Kidney capillary endothelial cell (primary cell): Measurements from ENCODE around the gene MDM2.
A peak's percentile ranks its signal among the peaks of the same experiment; 100 is the strongest.

Experiments used
- DNase-seq: peaks from one replicate; pipeline ENCODE4 v3.0.0-alpha.2; 2018; ENCODE audit warnings: low spot score

The MDM2 gene

DNA sequence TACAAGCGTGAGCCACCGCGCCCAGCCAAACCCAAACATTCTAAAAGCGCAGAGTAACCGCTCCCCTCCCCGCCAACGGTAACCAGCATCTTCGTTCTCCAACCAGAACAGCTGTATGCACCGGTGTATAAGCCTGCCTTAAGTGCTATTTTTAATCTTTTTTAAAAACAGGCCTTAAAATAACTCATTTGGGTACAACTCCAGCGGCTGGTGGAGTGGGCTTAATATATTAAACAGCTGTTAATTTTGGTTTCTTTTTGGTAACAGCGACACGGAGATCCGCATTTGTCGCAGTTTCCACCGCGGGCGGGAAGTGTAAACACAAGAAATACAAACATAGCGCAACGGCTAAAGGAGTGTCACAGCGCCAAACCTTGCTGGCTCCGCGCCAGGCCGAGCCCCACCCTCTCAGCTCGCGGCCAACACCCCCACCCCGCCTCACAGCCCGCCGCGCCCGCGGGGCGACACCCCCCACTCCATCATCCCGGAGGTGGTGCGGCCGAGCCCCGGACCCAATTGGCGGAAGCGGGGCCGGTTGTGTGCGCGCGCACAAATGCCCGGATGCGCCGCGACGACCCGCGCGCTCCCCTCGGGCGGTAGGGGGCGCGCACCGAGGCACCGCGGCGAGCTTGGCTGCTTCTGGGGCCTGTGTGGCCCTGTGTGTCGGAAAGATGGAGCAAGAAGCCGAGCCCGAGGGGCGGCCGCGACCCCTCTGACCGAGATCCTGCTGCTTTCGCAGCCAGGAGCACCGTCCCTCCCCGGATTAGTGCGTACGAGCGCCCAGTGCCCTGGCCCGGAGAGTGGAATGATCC, at the start of gene MDM2:
MDM2 (plus strand) TSS at position 602 of the 812 bp plus-strand sequence. CDS start 301 bp downstream, outside the sequence.
- DNase-seq = peak; percentile 92

DNA sequence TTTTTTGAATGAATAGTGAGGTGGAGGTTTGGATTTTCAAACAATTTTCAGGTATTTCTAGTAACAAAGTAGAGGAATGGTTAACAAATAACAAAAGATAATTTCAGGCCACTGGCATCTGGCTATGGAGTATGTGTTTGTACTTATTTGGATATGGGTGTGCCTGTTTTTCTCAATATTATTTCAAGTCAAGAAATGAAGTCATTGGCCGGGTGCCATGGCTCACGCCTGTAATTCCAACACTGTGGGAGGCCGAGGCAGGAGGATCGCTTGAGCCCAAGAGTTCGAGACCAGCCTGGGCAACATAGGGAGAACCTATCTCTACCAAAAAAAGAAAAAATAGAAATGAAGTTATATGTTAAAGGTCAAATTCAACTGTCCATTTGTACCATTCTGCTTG, 48.1 kb upstream of the MDM2 start:
- DNase-seq = no peak

DNA sequence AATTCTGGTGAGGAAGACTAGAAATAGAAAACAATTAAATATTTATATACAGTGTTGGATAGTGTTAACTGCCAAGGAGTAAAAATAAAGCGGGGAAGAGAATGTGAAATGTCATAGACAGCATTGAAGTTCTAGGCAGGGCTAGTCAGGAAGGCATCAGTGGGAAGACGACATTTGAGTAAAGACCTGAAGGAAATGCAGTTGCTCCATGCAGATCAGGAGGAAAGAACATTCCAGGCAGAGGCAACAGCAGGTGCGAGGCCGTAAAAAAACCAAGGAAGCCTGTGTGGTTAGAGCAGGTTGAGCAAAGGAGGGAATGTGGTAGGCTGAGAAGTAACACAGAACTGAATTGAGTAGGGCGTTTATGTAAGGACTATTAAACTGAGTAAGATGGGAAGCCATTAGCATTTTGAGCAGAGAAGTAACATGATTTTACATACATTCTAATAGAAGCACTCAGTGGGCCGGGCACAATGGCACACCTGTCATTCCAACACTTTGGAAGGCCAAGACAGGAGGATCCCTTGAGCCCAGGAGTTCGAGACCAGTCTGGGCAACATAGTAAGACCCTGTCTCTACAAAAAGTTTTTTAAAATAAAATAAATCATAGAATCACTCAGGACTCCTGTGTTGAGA, 47.1 kb upstream of the MDM2 start:
- no peak for DNase-seq

DNA sequence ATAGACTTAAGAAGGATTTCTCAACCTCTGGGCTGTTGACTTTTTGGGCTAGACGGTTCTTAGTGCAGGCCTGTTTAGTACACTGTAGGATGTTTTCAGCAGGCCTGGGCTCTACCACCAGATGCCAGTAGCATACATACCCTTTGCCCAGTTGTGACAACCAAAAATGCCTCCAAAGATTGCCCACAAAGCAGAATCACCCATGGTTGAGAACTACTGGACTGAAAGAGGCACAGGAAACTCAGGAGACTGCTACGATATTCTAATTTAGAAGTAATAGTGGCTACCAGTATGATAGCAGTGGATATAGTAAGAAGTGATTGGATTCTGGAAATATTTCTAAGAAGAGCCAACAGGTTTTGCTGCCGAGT, 46.5 kb upstream of the MDM2 start:
- DNase-seq = no peak

DNA sequence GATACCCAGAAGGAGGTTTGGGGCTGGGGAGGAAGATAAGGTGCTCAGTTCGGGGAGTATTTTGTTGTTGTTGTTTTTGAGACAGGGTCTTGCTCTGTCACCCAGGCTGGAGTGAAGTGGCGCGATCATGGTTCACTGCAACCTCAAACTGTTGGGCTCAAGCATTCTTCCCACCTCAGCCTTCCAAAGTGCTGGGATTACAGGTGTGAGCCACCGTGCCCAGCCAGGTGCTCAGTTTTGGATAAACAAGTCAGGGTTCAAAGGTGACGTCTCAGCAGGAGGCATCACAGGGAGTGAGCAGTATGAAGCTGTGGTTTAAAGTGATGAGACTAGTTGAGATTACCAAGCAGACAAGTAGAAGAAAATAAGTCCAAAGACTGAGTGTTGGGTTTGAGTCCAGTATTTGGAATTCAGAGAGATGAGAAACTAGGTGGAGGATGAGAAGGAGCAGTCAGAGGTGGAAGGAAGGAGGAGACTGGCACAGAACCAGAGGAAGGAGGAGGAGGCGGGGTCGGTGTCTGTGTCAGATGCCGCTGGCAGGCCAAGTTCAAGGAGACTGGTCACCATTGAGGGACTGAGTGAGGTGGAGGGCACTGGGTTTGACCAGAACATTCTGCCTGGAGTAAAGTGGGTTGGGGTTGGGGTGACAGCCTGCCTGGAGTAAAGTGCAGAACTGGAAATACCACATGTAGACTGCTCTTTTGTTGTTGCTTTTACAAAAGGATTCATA, 45.9 kb upstream of the MDM2 start:
- DNase-seq = no peak

GRCh38 chr12:68762691-68763090, 45.3 kb upstream of the MDM2 start:
- DNase-seq = no peak

DNA sequence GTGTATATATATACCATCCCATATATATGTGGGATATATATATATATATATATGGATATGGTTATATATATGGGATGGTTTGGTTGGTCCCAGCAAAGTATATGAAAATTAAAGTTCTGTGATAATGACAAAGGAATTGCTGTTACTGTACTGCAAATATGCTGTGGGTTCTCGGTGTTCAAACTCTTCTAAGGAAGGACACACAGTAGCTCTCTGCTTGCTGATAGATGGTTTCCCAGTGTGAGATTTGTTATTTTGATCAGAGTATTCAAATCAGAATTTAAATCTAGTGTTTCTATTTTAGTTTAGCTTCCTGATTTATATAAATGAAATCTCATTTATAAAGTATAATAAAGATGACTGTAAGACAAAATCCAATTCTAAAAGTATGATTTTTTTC, 42.3 kb upstream of the MDM2 start:
- DNase-seq = no peak

DNA sequence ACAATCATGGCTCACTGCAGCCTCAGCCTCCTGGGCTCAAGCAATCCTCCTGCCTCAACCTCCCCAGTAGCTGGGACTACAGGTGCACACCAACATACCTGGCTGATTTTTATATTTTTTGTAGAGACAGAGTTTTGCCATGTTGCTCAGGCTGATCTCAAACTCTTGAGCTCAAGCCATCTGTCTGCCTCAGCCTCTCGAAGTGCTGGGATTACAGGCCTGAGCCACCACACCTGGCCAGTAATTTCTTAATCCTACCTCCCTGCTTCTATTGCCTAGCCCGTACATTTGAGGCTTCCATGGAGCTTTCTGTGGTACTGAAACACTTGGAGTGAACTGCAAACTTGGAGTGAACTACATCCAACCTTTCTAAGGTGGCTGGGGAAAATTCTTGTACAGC, 41.3 kb upstream of the MDM2 start:
- no peak for DNase-seq

- DNase-seq = no peak
These were observed 40.8 kb upstream of the MDM2 start for GRCh38 chr12:68767191-68767590.

- DNase-seq = no peak
These were observed 39.5 kb upstream of the MDM2 start for GRCh38 chr12:68768431-68768939.

DNA sequence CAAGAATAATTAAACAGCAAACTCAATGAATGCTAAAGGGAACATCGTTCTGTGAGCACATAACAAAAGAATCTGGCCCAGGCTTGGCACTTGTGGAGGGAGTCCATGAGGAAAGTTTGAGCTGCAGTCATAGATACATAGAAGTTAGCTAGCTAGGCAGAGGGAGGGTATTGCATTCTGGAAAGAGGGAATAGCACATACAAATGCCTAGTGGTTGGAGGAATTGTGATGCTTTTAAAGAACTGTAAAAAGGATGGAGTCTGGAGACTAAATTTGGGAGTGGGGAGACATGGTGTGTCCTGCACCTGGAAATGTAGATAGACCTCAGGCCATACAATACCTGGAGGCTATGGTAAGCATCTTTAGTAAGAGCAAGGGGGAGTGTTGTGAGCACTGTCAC, 38.0 kb upstream of the MDM2 start:
- DNase-seq = no peak

DNA sequence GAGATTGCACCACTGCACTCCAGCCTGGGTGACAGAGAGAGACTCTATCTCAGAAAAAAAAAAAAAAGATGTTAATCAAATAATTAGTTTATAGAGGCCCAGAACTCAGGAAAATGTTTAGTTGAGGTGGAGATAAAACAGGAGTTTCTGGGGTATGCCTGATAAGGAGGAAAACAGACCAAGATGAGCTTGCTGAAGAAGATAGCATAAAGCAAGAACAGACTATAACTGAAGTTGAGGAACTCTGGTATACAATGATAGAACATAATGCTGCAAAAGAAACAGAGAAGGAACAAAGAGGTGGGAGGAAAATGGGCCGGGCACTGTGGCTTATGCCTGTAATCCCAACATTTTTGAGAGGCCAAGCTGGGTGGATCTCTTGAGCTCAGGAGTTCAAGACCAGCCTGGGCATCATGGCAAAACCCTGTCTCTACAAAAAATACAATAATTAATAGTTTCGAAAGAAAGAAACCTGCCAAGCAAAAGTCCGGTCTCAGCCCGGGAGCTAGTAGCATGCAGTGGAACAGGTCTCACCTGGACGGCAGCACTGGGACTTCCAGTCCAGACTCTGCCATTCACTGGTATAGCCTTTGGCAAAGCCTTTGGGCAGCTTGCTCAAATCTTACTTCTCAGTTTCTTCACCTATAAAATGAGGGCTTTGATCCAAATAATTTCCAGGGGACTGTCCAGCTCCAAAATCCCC, 36.6 kb upstream of the MDM2 start:
- no peak for DNase-seq

- DNase-seq = no peak
These were observed 35.3 kb upstream of the MDM2 start for GRCh38 chr12:68772714-68773113.

DNA sequence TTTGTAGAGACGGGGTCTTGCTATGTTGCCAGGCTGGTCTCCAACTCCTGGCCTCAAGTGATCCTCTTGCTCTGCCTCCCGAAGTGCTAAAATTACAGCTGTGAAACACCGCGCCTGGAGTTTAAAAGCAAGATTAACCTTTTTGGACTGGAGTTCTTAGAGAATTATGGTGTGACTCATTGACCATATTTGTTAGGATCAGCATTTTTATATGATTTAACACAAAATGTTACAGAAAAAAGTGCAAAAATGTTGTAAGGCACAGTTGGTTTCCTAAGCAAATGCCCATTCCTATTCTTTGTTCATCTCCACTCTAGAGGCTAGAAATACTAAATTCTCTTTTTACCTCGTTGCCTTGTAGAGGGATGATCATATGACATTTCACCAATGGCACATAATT, 34.4 kb upstream of the MDM2 start:
- DNase-seq = no peak

DNA sequence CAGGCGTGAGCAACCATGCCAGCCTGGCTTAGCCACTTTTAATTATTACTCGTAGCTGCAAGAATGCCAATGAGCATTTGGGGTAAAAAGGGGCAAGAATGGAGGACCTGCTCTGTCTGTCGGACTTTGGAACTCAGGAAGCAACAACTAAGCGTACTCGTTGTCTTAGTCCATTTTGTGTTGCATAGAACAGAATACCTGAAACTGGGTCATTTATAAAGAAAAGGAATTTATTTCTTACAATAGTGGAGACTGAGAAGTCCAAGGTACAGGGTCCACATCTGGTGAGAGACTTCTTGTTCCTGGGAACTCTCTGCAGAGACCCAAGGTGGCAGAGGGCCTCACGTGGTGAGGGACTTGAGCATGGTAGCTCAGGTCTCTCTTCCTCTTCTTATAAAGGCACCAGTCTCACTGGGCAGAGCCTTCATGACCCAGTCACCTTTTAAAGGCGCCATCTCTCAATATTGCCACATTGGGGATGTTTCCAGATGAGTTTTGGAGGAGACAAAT, 32.8 kb upstream of the MDM2 start:
- no peak for DNase-seq

- no peak for DNase-seq
These were observed 30.9 kb upstream of the MDM2 start for GRCh38 chr12:68776976-68777610.

- DNase-seq = no peak
These were observed 28.7 kb upstream of the MDM2 start for GRCh38 chr12:68779280-68779679.

- DNase-seq = no peak
These were observed 27.2 kb upstream of the MDM2 start for GRCh38 chr12:68780731-68781130.

DNA sequence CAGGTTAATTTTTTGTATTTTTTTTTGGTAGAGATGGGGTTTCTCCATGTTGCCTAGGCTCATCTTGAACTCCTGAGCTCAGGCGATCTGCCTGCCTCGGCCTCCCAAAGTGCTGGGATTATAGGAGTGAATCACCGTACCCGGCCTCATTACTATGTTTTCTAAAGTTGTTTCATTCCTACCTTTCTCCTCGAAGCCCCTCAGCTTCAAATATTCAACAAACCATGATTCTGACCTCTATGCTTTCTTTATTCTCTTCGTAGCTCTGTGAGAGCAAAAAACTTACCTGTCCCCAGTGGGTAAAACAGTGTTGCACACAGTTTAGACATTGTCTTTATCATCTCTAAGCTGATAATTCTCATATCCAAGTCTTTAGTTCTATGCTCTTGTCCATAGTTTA, 26.2 kb upstream of the MDM2 start:
- no peak for DNase-seq

GRCh38 chr12:68784015-68784414, 24.0 kb upstream of the MDM2 start:
- DNase-seq = no peak

DNA sequence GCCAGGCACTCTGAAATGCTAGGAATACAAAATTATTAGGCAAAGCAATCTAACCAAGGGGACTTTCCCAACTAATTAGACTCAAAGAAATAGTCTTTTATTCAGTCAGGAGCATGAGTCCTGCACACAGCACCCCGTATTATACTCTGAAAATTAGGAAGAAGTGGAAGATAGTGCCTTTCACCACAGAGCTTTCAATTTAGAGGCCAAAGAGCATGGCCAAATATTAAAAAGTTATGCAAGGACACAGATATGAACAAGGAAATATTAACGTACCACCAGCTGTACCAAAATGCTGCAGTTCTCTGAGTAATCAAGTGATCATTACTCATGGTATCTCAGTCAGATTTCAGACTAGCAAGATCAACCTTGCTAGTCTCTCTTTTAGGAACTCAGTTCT, 22.6 kb upstream of the MDM2 start:
- no peak for DNase-seq

GRCh38 chr12:68785823-68786222, 22.2 kb upstream of the MDM2 start:
- DNase-seq = no peak
